Non-pigmented ciliary epithelial cell (primary cell): ENCODE measurements around the gene ATP11A.
A peak's percentile ranks its signal among the peaks of the same experiment; 100 is the strongest.

ENCODE experiments used
- DNase-seq: peaks from one replicate; pipeline ENCODE4 v3.0.0-alpha.2; 2010; ENCODE audit warnings: low read depth

Gene ATP11A

GRCh38 chr13:112723771-112724170 lies 33.9 kb downstream of the ATP11A start:
- no peak for DNase-seq

- DNase-seq, result no peak
Measured at GRCh38 chr13:112724788-112725345, 35.0 kb downstream of the ATP11A start.

GRCh38 chr13:112725346-112726015 lies 35.6 kb downstream of the ATP11A start:
- no peak for DNase-seq

DNA sequence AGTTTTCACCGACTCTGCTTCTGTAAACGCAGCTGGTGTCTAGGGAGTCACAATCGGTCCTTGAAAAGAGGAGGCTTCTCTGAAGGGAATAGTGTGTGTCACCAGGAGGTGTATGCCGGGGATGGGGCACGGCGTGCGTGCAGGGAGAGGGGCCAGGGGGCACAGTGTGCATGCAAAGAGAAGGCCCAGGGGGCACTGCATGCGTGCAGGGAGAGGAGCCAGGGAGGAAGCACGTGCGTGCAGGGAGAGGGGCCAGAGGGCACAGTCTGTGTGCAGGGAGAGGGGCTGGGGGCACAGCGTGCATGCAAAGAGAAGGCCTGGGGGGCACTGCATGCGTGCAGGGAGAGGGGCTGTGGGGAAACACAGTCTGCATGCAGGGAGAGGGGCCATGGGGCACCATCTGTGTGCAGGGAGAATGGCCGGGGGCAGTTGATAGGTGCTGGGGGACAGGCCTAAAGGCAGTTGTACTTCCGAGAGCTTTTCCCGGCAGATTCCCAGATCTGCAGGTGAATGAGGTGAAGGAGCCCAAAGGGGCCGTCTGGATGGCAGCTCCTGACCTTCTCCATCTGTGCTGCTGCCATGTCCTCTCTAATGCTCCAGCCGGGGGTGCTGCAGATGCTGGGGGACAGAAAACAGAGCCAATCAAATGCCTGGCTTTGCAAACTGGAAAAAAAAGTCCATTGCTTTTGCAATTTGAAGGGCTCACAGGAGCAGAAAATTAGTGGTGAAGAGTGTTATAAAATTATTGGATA lies 36.4 kb downstream of the ATP11A start:
- no peak for DNase-seq

GRCh38 chr13:112727581-112727980 lies 37.7 kb downstream of the ATP11A start:
- no peak for DNase-seq

DNA sequence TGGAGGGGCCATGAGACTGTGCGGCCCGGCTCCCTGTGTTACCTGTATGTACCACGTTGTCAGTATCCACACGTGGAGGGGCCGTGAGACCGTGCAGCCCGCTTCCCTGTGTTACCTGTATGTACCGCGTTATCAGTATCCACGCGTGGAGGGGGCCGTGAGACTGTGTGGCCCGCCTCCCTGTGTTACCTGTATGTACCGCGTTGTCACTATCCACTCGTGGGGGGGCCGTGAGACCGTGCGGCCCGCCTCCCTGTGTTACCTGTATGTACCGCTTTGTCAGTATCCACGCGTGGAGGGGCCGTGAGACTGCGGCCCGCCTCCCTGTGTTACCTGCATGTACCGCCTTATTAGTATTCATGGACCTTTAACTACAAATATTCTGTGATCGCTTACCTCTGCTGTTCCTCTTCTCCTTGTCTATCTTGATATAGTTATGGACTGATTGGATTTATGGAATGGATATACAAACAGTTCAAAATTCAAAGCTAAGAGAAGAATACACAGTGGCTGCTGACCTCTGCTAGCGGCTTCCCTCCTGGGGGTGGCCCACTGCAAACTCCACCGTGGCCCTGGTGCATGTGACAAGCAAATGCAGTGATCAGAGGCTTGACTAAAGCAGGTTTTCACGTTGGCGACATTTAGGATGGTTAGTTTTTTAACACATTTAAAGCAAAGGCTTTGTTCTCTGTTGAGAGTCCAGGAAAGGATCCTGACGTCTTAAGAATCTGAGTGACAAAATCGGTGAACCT lies 38.7 kb downstream of the ATP11A start:
- DNase-seq, result no peak

DNA sequence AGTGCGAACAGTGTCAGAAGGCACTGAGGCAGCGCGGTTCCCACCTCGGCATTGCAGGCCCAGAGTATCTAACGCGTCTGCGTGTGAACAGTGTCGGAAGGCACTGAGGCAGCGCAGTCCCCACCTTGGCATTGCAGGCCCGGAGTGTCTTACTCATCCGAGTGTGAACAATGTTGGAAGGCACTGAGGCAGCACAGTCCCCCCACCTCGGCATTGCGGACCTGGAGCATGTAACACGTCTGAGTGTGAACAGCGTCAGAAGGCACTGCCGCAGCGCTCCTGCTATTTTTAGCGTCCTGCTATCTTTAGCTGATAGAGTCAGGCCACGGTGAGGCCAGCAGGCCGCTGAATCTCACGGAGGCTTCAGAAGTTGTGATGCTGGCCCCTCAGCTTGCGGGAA lies 39.6 kb downstream of the ATP11A start:
- no peak for DNase-seq

DNA sequence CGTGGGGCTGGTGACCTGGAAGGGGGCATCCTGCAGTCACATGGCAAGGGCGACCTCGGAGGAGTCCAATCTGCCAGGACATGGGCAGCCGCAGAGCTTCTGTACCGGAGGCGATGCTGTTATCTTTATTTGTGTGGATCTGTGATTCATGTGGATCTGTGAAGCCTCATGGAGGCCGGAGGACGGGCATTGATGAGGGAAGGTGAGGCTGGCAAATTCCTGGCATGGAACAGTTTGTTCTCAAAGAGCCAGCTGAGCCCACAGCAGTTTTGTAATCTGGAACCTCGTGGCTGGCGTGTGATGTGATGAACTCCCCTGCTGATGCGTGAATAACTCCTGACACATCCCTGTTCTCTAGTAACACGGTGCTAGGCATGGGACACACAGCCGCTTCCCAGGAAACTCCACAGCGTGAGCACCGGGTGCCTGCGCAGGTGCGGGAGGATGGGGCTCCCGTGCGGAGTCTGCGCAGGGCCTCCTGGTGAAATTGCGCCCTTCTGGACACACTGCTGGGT lies 40.4 kb downstream of the ATP11A start:
- DNase-seq, result no peak

DNA sequence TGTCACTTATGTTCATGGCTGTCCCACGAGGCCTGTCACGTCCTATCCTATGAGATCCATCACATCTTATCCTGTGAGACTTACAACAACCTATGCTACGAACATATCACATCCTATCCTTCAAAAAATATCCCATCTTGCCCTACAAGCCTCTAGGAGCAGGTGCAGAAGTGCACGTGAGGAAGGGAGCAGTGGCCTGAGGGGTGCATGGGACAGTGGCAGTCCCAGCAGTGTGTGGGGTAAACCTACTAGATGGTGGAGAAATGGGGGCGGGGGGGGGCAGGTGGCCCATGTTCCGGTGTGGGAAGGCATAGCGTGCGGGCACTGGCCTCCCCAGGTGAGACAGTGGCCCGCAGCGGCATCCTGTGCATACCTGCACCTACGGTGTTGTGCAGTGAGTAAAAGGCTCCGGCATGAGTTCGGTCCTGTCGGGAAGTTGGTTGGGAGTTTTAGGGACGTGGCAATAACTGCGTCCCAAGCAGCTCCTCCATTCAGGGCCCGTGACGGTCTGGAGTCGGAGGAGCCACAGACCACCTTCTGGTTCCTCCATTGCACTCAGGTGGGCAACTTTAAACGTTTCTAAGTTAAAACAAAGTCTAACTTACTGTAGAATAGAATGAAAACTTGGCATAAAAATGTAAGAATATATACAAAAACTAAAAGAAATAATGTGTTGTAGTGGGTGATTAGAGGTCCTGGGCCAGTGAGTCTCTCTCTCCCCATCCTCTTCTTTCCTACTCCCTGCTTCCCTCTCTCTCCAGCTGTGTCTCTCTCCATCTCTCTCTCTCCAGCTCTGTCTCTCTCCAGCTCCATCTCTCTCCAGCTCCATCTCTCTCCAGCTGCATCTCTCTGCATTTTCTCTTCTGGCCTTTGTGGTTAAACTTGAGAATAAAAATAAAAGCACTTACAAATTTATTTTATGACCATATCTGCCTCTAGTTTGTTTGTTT lies 42.1 kb downstream of the ATP11A start:
- DNase-seq, result no peak

DNA sequence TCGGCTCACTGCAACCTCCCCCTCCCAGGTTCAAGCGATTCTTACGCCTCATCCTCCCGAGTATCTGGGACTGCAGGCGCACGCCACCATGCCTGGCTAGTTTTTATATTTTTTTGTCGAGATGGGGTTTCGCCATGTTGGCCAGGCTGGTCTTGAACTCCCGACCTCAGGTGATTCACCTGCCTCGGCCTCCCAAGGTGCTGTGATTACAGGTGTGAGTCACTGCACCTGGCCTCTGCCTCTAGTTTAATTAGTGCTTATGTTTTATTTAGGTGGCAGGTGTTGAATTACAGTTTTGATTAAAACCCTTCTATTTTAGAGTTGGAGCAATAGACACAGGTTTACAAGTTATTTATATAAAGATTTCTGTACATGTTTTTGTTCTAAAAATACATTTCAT lies 42.8 kb downstream of the ATP11A start:
- DNase-seq, result no peak

GRCh38 chr13:112733112-112733511 lies 43.3 kb downstream of the ATP11A start:
- no peak for DNase-seq

- DNase-seq, result no peak
Measured at GRCh38 chr13:112733661-112734379, 44.0 kb downstream of the ATP11A start.

GRCh38 chr13:112734696-112735547 lies 45.1 kb downstream of the ATP11A start:
- no peak for DNase-seq

DNA sequence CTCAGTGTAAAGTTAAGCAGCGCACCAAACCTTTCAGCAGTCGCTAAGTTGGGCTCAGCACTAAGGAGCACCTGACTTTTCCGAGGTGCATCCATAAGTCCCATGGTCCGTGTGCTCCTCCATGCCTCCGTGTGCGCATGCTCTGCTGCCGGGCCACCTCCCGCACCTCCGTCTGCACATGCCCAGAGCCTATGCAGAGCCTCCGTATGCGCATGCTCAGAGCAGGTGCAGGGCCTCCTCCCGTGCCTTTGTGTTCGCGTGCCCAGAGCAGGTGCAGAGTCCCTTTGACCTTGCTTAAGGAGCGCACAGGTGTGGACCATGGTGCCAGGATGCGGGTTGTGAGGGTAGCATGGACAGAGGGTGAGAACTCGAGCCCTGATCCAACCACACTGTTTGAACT lies 46.0 kb downstream of the ATP11A start:
- no peak for DNase-seq

- no peak for DNase-seq
Measured at GRCh38 chr13:112737294-112737693, 47.5 kb downstream of the ATP11A start.

GRCh38 chr13:112738606-112739005 lies 48.8 kb downstream of the ATP11A start:
- no peak for DNase-seq

- DNase-seq, result peak; percentile 38
Measured at GRCh38 chr13:112740502-112741131, 50.8 kb downstream of the ATP11A start.

DNA sequence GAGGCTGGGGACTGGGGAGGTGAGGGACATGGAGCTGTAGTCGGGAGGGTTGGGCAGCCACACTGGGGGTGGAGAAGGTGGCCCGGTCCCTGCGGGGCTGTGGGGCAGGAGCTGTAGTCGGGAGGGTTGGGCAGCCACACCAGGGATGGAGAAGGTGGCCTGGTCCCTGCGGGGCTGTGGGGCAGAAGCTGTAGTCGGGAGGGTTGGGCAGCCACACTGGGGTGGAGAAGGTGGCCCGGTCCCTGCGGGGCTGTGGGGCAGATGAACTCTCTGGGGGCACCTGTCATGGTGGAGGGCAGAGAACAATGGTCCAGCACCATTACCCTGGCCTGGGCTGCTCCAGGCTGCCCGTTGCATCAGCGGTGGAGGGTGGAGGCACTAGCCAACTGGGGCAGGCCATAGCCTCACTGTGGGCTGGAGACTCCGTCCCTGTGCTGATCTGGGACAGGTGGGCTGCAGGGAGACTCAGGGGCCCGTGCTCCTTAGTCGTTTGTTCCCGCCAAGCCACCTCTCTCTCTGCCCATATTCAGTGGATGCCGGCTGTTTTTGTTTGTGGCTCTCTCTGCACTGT lies 51.4 kb downstream of the ATP11A start:
- DNase-seq, result no peak
